ENCODE results near the gene TEAD1.
A peak's percentile ranks its signal among the peaks of the same experiment; 100 is the strongest.

TEAD1 gene

GRCh38 chr11:12673601-12673923 lies 659 bp upstream of the TEAD1 start:
- DNase-seq (ENCODE audit: low read depth) = no peak
- TF ChIP-seq, protein P1, sequence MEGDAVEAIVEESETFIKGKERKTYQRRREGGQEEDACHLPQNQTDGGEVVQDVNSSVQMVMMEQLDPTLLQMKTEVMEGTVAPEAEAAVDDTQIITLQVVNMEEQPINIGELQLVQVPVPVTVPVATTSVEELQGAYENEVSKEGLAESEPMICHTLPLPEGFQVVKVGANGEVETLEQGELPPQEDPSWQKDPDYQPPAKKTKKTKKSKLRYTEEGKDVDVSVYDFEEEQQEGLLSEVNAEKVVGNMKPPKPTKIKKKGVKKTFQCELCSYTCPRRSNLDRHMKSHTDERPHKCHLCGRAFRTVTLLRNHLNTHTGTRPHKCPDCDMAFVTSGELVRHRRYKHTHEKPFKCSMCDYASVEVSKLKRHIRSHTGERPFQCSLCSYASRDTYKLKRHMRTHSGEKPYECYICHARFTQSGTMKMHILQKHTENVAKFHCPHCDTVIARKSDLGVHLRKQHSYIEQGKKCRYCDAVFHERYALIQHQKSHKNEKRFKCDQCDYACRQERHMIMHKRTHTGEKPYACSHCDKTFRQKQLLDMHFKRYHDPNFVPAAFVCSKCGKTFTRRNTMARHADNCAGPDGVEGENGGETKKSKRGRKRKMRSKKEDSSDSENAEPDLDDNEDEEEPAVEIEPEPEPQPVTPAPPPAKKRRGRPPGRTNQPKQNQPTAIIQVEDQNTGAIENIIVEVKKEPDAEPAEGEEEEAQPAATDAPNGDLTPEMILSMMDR (IDR thresholded peaks at IDR 0.05; ENCODE audit: insufficient read depth, low read depth, low read length, missing control alignments) = no peak
- H3K4me3 ChIP-seq (ENCODE audit: low read depth, low read length) = peak overlapping the region; percentile 64

DNA sequence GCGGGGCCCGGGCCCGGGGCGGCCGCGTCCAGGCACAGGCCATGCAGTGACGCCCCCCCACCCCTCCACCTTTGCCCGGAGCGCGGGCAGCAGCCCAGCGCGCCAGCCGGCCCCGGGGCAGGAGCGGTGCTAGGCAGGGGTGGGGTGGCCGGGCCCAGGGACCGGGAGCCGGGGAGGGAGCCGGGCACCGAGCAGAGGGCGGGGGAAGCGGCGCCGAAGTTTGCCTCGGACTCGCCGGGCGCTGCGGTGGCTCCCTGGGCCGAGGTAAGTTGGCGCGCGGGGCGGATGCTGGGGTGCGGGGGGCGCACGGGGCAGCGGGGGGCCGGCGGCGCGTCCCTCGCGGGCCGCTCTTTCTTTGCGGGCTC lies 332 bp downstream of the TEAD1 start:
- peak; percentile 52 for DNase-seq (ENCODE audit: low read depth)

GRCh38 chr11:12674936-12675696 lies 895 bp downstream of the TEAD1 start:
- TF ChIP-seq, protein P1 (IDR thresholded peaks at IDR 0.05; ENCODE audit: insufficient read depth, low read depth, low read length, missing control alignments) = no peak
- DNase-seq (ENCODE audit: low read depth) = no peak
- H3K4me3 ChIP-seq (ENCODE audit: low read depth, low read length) = peak overlapping the region; percentile 81

More for the DNA sequence above, 332 bp downstream of the TEAD1 start:
- TF ChIP-seq, protein P1 (IDR thresholded peaks at IDR 0.05; ENCODE audit: insufficient read depth, low read depth, low read length, missing control alignments) = no peak
- H3K4me3 ChIP-seq (ENCODE audit: low read depth, low read length) = peak overlapping the region; percentile 64

DNA sequence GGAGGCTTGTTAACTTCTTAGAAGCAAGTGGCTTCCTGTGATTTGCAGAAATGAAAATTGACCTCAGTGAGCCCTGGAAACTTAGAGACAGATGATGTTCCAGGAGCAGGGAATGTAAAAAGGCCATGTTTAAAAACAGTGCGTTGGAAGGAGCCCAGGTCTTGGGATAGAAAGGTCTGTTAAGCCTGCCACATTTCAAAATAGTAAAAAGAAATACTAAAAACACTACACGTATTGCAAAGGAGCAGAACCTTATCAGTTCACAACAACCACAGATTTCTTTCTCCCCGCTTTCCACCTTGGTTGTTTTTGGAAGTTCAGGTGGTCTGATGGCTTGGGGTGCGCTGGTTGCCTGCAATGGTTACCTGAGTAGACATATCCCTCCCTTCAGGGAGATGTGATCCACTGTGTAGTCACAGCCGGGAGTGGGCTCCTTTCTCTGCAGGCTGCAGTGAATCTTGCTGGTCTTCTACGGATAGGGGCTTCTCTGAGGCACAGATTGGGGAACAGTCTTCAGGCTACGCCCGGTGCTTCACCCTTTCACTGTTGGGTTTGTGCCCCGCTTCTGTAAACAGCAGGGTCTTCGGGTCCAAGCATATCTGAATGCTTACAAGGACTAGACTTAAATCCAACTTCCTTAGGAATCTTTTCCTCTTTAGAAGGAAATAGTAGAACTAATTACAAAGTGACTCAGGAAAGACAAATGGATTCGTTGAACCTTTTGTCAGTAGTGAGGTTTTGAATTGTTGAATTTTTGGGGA lies 1.9 kb downstream of the TEAD1 start:
- DNase-seq (ENCODE audit: low read depth) = peak; percentile 24
- peak overlapping the region; percentile 81 for H3K4me3 ChIP-seq (ENCODE audit: low read depth, low read length)

GRCh38 chr11:12677131-12677530 lies 2.9 kb downstream of the TEAD1 start:
- no peak overlapping the region for H3K4me3 ChIP-seq (ENCODE audit: low read depth, low read length)
- DNase-seq (ENCODE audit: low read depth) = no peak
- TF ChIP-seq, protein P1 (IDR thresholded peaks at IDR 0.05; ENCODE audit: insufficient read depth, low read depth, low read length, missing control alignments) = no peak

More for the DNA sequence above, 1.9 kb downstream of the TEAD1 start:
- TF ChIP-seq, protein P1 (IDR thresholded peaks at IDR 0.05; ENCODE audit: insufficient read depth, low read depth, low read length, missing control alignments) = no peak

DNA sequence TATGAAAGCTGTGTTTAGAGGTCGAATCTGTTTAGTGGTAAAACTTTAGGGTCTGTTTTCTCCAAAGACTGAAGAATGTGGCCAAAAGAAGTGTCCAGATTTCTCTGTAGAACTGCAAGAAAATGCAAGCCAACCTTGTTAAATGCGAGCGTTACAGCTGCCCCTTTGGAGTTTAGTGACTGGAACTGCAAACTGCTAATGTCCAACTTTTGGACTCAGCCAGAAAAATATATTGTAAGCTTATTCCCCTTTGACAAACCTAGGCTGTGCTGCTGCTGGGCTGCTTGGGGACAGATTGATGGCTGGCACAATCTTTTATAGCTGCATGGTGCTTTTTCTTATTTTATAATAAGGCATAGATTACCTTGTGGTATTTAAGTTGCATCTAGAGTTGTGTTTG lies 3.9 kb downstream of the TEAD1 start:
- no peak overlapping the region for H3K4me3 ChIP-seq (ENCODE audit: low read depth, low read length)
- TF ChIP-seq, protein P1 (IDR thresholded peaks at IDR 0.05; ENCODE audit: insufficient read depth, low read depth, low read length, missing control alignments) = no peak
- no peak for DNase-seq (ENCODE audit: low read depth)

All from GM12865 (cell line).